OCI-LY3 (cell line): ENCODE data around the gene SPOPL.

Experiments
- H2AFZ ChIP-seq: fragments of 200-600, 300-600 bp; shearing (Covaris generic); 2 replicates; pipeline ENCODE4 v1.6.0; 2014; ENCODE audit warnings: antibody characterized with exemption, low read depth, low read length
- H3K27ac ChIP-seq: fragments of 200-600, 300-600 bp; sonication (generic); 2 replicates; pipeline ENCODE4 v1.5.1; 2014; ENCODE audit warnings: mild to moderate bottlenecking, low read length, moderate library complexity, mixed read lengths
- H3K27me3 ChIP-seq: fragments of 200-600, 300-600 bp; sonication (generic); 2 replicates; pipeline ENCODE4 v1.6.1; 2014; ENCODE audit warnings: low read depth, low read length, mixed read lengths
- H3K36me3 ChIP-seq: fragments of 200-600, 300-600 bp; sonication (generic); replicated peaks from 2 replicates; pipeline ENCODE3; 2014; ENCODE audit warnings: low read depth, low read length, mixed read lengths
- H3K4me1 ChIP-seq: fragments of 300-600, 200-600 bp; sonication (generic); 2 replicates; pipeline ENCODE4 v1.6.1; 2014; ENCODE audit warnings: low read length, mixed read lengths
- H3K4me2 ChIP-seq: fragments of 200-600, 300-600 bp; sonication (generic); 2 replicates; pipeline ENCODE4 v1.6.1; 2014; ENCODE audit warnings: low read length, mixed read lengths
- H3K4me3 ChIP-seq: fragments of 300-600, 200-600 bp; sonication (generic); 2 replicates; pipeline ENCODE4 v1.5.1; 2014; ENCODE audit warnings: antibody characterized with exemption, mild to moderate bottlenecking, low read length, moderate library complexity
- H3K79me2 ChIP-seq: fragments of 300-600, 200-600 bp; shearing (Covaris generic); 2 replicates; pipeline ENCODE4 v1.6.1; 2014; ENCODE audit warnings: mild to moderate bottlenecking, low read length, mixed read lengths
- H3K9ac ChIP-seq: fragments of 300-600, 200-600 bp; shearing (Covaris generic); 2 replicates; pipeline ENCODE4 v1.6.0; 2014; ENCODE audit warnings: mild to moderate bottlenecking, low read length, moderate library complexity
- H3K9me3 ChIP-seq: fragments of 200-600, 300-600 bp; shearing (Covaris generic); 2 replicates; pipeline ENCODE4 v1.6.1; 2014; ENCODE audit warnings: low read length, mixed read lengths; ENCODE audit not compliant: insufficient read depth
- H4K20me1 ChIP-seq: fragments of 200-600, 300-600 bp; sonication (generic); 2 replicates; pipeline ENCODE4 v1.6.1; 2016; ENCODE audit warnings: low read length, mixed read lengths; ENCODE audit not compliant: insufficient read depth
- EZH2phosphoT487 ChIP-seq: fragments of 200-600 bp; shearing (Covaris generic); IDR thresholded peaks from 2 replicates; pipeline ENCODE4 v1.6.1; 2018; ENCODE audit warnings: antibody characterized with exemption, mixed run types, low read depth
- TF ChIP-seq, protein P1 (sequence below): fragments of 200-600, 300-600 bp; sonication (generic); IDR thresholded peaks from 2 replicates; pipeline ENCODE4 v1.5.1; 2014; ENCODE audit warnings: antibody characterized with exemption, low read length, low read depth

Gene SPOPL

DNA sequence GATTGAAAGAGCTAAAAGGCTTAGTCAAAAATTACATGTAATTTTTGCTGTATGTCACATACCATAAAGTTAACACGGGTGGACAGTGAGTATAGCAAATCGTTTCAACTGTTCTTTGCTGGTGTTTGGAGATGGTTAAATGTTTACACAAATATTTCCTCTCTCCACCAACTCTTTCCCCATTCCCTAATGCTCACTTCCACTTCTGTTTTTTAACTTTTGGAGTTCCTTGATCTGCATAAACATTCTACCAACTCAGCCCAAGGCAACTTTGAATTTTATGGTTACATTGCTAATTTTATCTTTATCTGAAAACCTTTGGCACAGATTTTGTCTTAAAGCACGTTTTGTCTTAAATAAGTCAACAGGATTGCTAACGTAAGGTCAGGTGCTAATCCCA is 1.9 kb upstream of the SPOPL start:
- no peak for TF ChIP-seq EZH2phosphoT487
- TF ChIP-seq, protein P1, sequence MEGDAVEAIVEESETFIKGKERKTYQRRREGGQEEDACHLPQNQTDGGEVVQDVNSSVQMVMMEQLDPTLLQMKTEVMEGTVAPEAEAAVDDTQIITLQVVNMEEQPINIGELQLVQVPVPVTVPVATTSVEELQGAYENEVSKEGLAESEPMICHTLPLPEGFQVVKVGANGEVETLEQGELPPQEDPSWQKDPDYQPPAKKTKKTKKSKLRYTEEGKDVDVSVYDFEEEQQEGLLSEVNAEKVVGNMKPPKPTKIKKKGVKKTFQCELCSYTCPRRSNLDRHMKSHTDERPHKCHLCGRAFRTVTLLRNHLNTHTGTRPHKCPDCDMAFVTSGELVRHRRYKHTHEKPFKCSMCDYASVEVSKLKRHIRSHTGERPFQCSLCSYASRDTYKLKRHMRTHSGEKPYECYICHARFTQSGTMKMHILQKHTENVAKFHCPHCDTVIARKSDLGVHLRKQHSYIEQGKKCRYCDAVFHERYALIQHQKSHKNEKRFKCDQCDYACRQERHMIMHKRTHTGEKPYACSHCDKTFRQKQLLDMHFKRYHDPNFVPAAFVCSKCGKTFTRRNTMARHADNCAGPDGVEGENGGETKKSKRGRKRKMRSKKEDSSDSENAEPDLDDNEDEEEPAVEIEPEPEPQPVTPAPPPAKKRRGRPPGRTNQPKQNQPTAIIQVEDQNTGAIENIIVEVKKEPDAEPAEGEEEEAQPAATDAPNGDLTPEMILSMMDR: no peak
- H3K9me3 ChIP-seq: no peaks in the 10 kb centered on the region
- H3K79me2 ChIP-seq: peaks cover 40% of the 10 kb centered on the region
- peaks cover 19% of the 10 kb centered on the region for H3K4me1 ChIP-seq
- no peak overlapping the region for H3K4me2 ChIP-seq
- H3K9ac ChIP-seq: no peak overlapping the region
- H2AFZ ChIP-seq: no peak overlapping the region
- no peaks in the 10 kb centered on the region for H3K27me3 ChIP-seq
- no peaks in the 10 kb centered on the region for H4K20me1 ChIP-seq
- H3K27ac ChIP-seq: no peak overlapping the region
- no peak overlapping the region for H3K4me3 ChIP-seq
- H3K36me3 ChIP-seq: no peaks in the 10 kb centered on the region

DNA sequence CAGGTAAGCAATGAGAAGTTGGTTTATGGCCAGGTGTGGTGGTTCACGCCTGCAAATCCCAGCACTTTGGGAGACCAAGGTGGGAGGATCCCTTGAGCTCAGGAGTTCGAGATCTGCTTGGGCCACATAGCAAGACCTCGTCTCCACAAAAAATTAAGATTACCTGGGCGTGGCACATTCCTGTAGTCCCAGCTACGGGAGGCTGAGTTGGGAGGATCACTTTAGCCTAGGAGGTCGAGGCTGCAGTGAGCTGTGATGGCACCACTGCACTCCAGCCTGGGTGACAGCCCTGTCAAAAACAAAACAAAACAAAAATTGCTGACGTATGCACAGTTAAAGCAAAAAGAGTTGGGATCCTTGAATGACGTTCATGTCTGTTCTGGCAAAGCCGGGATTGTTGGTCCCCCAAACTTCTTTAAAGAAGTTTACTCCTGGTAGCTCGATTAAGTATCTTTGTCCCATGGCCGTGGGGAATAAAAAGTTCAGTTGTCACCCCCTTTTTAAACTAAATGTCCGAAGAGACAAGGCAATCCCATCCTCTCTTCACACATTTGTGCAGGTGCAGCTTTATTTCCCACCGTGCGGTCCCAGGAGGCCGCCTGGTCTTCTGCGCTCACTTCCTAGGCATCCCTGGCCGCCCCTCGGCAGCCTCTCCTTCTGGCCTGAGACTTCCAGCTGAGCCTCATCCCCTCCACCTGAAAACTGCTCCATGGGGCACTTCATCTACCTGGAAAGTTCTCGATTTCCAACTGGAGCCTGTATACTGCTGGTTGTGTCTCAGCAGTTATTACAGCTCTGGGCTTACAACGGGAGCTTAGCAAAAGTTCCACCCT is 762 bp upstream of the SPOPL start:
- H3K9me3 ChIP-seq: no peaks in the 10 kb centered on the region
- H3K36me3 ChIP-seq: peaks cover 2% of the 10 kb centered on the region
- H3K27me3 ChIP-seq: no peaks in the 10 kb centered on the region
- peaks cover 1% of the 10 kb centered on the region for H4K20me1 ChIP-seq
- H2AFZ ChIP-seq: peak overlapping the region; percentile 94
- H3K27ac ChIP-seq: peak overlapping the region; percentile 57
- TF ChIP-seq, protein P1: no peak
- no peak for TF ChIP-seq EZH2phosphoT487
- peak overlapping the region; percentile 88 for H3K4me3 ChIP-seq
- peaks cover 27% of the 10 kb centered on the region for H3K4me1 ChIP-seq
- H3K79me2 ChIP-seq: peaks cover 48% of the 10 kb centered on the region
- peak overlapping the region; percentile 98 for H3K9ac ChIP-seq
- H3K4me2 ChIP-seq: peak overlapping the region; percentile 92

DNA sequence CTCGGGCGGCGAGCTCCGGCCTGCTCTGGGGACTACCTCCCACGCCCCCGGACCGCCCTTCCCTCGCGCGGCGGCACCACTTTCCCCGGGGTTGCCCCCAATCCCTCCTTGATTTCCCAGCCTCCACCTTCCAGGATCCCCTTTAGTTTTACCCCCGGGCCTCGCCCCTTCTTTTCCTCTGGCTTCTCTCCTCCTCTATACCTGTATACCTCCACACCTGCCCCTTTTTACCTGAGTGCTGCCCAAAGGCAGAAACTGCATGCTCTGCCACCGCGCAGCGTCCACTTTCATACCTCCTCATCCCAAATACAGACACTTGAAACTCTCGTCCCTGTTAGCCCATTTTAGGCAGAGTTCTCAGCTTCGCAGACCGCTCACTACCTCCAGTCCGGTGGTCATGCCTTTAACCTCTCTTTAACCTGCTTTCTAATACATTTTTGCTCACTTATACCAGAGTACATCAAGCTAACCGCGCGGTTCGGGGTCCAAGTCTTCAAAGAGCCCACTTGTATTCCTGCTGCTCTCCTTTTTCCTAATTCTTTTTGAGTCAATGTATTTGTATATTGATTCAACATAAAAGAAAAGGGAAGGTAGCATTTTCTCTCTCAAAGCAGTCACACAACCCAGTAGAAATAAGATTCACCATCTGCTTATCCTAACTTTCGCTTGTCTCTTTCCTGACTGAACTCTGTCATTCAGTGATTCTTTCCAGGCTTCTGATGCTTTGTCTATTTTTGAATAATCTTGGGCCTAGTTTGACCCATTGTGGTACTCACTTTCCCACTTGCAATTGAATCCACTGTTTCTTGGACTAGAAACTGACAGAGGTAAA is 901 bp downstream of the SPOPL start:
- TF ChIP-seq EZH2phosphoT487: no peak
- TF ChIP-seq, protein P1: no peak
- H3K4me1 ChIP-seq: peaks cover 43% of the 10 kb centered on the region
- peaks cover 65% of the 10 kb centered on the region for H3K79me2 ChIP-seq
- peak overlapping the region; percentile 88 for H3K4me2 ChIP-seq
- no peak overlapping the region for H2AFZ ChIP-seq
- H3K27ac ChIP-seq: peak overlapping the region; percentile 96
- H4K20me1 ChIP-seq: peaks cover 16% of the 10 kb centered on the region
- H3K27me3 ChIP-seq: no peaks in the 10 kb centered on the region
- peak overlapping the region; percentile 88 for H3K4me3 ChIP-seq
- peak overlapping the region; percentile 93 for H3K9ac ChIP-seq
- peaks cover 8% of the 10 kb centered on the region for H3K36me3 ChIP-seq
- H3K9me3 ChIP-seq: no peaks in the 10 kb centered on the region

DNA sequence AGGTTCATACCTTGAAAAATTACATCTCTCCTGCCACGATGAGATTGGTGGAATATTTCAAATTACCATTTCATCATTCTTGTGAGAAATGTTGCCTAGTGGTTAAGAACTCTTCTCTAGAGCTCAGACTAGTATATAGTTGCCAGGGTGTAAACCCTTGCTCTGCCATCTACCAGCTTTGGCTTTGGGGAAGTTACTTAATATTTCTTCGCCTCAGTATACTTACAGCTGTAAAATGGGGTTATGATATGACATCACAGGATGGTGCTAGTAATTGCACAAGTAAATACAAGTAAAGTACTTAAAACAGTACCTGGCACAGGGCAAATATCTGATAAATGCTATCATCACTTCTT is 1.5 kb downstream of the SPOPL start:
- no peaks in the 10 kb centered on the region for H3K27me3 ChIP-seq
- TF ChIP-seq, protein P1: no peak
- no peak for TF ChIP-seq EZH2phosphoT487
- H3K79me2 ChIP-seq: peaks cover 71% of the 10 kb centered on the region
- H2AFZ ChIP-seq: no peak overlapping the region
- peak overlapping the region; percentile 88 for H3K4me3 ChIP-seq
- H3K27ac ChIP-seq: peak overlapping the region; percentile 96
- H3K36me3 ChIP-seq: peaks cover 11% of the 10 kb centered on the region
- peaks cover 19% of the 10 kb centered on the region for H4K20me1 ChIP-seq
- no peaks in the 10 kb centered on the region for H3K9me3 ChIP-seq
- peaks cover 43% of the 10 kb centered on the region for H3K4me1 ChIP-seq
- H3K9ac ChIP-seq: peak overlapping the region; percentile 93
- peak overlapping the region; percentile 88 for H3K4me2 ChIP-seq
